Measurements from ENCODE around the gene FCHSD2.
"Not testable (repeated sequence)": the region's sequence is repeated elsewhere in the genome, so short reads cannot be mapped to it uniquely, and the experiment has no call there.

The FCHSD2 gene

DNA sequence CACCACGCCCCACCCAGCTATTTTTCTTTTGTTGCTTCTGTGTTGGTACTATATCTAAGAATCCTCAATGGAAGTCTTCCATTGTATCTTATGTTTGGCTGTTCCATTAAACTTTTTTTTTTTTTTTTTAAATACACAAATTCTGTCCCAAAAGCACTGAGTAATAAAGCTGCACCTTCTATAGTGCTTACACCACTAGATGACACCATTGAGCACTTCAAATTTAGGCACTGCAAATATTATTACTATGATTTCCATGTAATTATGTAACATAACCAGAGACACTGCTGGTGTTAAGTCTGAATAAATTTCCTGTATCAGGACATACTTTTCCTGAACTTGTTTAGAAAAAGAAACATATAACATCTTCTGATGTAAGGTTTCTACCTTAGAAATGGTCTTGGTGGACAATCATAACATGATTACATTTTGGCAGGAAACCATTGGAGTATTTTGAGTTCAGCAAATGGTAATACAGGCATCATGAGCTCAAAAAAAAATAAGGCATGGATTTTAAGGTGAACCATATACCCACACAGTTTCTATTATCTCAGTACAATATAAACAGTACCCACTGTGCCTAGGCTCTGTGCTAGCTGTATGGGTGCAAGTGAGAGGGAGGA lies 217.4 kb downstream of the FCHSD2 start:
- peak; percentile 76 for DNase-seq (ENCODE audit: low spot score)

- no peak for DNase-seq (ENCODE audit: low spot score)
Observed at GRCh38 chr11:72921028-72921716, 220.9 kb downstream of the FCHSD2 start.

- DNase-seq (ENCODE audit: low spot score): no peak
Observed at GRCh38 chr11:72920001-72920400, 222.1 kb downstream of the FCHSD2 start.

DNA sequence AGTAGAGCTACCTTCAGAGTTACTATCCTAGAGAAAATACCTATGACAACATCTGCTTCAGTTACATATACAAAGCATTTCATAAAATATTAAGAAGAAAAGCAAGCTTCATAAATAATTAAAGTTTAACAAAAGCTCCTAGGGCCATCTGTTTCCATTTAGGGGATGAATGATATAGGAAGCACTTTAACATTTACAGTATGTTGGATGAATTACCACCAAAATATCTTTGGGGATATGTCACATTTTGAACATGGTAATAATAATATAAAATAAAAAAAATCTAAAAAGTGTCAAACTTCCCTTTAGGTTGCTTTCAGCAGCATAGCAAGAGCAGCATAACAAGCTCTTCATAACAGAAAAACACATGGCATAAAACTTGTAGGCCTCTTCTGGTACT lies 223.3 kb downstream of the FCHSD2 start:
- DNase-seq (ENCODE audit: low spot score): peak; percentile 17

DNA sequence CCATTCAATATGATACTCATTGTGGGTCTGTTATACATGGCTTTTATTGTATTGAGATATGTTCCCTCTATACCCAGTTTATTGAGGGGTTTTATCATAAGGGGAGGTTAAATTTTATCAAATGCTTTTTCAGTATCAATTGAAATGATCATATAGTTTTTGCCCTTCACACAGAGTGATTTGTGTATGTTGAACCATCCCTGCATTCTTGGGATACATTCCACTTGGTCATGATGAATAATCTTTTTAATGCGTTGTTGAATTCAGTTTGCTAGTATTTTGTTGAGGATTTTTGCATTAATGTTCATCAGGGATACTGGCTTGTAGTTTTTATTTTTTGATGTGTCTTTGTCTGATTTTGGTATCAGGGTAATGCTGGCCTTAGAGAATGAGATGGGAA lies 229.9 kb downstream of the FCHSD2 start:
- no peak for DNase-seq (ENCODE audit: low spot score)

DNA sequence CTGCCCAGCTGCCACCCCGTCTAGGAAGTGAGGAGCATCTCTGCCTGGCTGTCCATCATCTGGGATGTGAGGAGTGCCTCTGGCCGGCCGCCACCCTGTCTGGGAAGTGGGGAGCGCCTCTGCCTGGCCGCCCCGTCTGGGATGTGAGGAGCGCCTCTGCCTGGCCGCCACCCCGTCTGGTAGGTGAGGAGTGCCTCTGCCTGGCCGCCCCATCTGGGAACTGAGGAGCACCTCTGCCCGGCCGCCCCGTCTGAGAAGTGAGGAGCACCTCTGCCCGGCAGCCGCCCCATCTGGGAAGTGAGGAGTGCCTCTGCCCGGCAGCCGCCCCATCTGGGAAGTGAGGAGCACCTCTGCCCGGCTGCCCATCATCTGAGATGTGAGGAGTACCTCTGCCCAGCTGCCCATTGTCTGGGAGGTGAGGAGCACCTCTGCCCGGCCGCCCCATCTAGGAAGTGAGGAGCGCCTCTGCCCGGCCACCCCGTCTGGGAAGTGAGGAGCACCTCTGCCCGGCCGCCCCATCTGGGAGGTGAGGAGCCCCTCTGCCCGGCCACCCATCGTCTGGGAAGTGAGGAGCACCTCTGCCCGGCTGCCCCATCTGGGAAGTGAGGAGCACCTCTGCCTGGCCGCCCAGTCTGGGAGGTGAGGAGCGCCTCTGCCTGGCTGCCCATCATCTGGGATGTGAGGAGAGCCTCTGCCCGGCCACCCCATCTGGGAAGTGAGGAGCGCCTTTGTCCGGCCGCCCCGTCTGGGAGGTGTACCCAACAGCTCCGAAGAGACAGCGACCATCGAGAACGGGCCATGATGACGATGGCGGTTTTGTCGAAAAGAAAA lies 232.3 kb downstream of the FCHSD2 start:
- DNase-seq (ENCODE audit: low spot score): not testable (repeated sequence)

DNA sequence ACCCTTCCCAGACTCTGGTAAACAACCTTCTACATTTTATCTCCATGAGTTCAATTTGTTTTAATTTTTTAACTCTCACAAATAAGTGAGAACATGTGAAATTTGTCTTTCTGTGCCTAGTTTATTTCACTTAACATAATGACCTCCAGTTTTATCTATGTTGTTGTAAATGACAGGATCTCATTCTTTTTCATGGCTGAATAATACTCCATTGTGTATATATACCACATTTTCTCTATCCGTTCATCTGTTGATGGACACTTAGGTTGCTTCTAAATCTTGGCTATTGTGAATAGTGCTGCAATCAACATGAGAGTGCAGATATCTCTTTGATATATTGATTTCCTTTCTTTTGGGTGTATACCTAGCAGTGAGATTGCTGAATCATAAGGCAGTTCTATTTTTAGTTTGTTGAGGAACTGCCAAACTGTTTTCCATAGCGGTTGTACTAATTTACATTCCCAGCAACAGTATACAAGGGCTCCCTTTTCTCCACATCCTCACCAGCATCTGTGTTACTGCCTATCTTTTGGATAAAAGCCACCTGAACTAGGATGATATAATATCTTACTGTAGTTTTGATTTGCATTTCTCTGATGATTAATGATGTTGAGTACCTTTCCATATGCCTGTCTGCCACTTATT lies 234.0 kb downstream of the FCHSD2 start:
- DNase-seq (ENCODE audit: low spot score): no peak

DNA sequence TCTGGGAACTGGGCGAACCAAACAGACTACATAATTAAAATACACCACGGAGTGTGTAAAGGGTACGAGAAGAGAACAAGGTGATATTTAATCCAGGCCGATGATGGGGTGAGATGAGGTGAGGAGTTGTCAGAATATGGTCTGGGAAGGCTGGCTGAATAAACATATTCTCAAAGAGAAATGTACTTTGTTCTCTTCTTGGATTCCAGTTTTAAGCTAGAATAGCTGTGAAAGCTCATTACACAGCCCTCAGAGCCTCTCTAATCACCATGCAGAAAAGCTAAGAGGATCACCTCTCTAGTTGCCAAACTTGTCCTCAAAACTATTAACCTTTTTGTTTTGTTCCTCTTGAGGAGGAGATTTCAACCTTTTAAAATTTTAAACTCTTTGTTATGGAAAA lies 238.1 kb downstream of the FCHSD2 start:
- no peak for DNase-seq (ENCODE audit: low spot score)

- DNase-seq (ENCODE audit: low spot score): no peak
Observed at GRCh38 chr11:72901374-72901773, 240.7 kb downstream of the FCHSD2 start.

GRCh38 chr11:72900013-72900412 lies 242.1 kb downstream of the FCHSD2 start:
- no peak for DNase-seq (ENCODE audit: low spot score)

DNA sequence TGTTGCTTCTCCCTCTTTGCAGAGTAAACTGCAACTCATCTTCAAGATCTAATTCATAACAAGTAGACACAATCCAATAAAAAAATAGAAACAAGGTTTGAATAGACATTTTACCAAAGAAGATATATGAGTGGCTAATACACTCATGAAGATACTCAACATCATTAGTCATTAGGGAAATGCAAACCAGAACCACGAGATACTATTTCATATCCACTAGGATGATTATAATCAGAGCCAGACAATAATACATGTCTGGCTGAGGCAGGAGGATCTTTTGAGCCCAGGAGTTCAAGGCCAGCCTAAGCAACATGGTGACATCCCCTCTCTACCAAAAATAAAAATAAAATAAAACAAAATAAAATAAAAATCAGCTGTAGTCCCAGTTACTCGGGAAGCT lies 242.9 kb downstream of the FCHSD2 start:
- no peak for DNase-seq (ENCODE audit: low spot score)

DNA sequence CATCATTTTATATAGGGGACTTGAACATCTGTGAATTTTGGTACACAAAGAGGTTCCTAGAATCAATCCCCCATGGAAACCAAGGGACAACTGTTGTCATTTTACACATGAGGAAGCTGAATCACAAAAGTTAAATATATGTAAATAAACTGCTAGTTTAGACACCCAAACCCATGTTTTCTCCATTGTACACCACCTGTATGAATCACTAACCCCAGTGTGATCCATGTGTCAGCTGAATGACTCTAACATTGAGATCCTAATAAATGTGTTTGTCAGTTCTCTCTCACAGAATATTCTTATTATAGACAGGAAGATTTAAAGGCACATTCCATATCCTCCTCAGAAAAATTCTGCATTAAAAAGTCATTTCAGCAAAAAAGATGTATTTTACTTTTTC lies 244.6 kb downstream of the FCHSD2 start:
- no peak for DNase-seq (ENCODE audit: low spot score)

- DNase-seq (ENCODE audit: low spot score): peak; percentile 8
Observed at GRCh38 chr11:72896431-72896830, 245.7 kb downstream of the FCHSD2 start.

DNA sequence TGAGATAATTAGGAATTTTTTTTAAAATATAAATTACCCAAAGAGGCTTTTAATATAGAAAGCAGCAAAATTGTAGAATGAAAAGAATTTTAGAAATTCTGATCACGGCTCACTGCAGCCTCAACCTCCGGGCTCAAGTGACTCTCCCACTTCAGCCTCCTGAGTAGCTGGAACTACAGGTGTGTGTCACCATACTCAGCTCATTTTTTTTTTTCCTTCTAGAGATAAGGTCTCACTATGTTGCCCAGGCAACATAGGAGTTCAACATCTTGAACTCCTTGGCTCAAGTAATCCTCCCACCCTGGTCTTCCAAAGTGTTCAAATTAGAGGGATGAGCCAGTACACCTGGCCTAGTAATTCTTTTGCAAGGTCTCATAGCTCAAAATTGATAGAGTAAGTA lies 251.2 kb downstream of the FCHSD2 start:
- DNase-seq (ENCODE audit: low spot score): no peak

DNA sequence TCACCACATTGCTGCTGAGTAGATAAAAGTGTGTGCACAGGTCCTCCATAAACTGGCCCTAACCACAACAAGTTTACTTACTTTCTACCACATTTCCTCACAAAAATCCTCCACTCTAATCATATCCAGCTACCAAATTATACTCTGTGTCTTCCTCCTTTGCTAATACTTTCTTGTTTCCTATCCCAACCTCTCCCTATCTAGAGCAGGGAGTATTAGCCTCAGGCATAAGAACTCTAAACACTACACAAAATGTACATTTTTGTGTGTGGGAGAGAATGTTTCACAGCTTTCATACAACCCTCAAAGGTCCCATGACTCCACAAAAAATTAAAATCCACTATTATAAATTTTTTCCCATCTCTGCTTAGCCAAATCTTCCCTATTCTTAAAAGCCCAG lies 255.5 kb downstream of the FCHSD2 start:
- no peak for DNase-seq (ENCODE audit: low spot score)

DNA sequence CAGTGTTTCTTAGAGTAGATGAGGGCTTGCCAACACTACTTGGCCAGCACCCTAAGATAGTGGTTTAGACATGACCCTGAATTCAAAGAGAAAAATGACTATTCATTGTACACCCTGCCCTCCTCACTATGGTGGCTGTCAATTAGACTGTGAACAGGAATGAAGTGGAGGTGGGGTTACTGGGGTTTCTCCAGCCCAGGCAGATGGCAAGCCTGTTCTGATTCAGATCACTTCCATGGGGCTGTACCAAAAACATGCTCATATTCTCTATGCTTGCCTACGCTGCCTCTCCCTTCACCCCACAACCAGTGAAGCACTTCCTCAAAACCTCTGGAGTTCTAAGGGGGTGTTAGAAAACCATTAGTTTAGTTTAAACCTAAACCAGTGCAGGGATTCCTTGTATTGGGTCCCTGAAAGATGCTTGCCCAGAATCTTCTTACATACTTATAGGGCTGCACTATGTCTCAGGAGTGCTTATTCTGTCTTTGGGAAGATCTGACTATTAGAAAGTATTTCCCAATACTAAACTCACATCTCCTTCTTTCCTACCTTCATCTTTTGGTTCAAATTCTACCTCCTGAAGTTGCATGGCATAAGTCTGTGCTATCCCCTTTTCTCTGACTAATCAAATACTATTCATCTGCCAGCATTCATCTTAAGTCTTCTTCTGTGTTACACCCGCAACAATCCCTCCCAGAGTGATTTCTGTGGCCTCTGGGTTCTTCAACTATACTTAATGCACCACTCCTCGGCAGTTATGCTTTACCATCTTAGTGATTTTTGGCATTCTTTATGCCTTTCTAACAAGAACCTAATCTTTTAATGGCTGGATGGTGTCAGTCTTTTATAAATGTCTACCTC lies 256.1 kb downstream of the FCHSD2 start:
- DNase-seq (ENCODE audit: low spot score): no peak

DNA sequence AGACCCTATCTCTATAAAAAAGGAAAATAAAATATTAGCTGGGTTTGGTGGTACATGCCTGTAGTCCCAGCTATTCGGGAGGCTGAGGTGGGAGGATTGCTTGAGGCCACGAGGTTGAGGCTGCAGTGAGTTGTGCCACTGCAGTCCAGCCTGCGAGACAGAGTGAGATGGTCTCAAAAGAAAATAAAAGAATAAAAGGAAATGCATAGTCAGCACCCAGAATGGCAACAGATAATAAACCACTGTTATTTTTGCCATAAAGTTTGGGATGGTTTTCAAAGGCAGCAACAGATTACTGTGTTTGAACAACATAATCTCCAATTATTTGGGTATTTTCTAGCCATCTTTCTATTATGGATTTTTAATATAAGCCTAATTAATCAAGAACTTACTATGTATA lies 266.0 kb downstream of the FCHSD2 start:
- no peak for DNase-seq (ENCODE audit: low spot score)

DNA sequence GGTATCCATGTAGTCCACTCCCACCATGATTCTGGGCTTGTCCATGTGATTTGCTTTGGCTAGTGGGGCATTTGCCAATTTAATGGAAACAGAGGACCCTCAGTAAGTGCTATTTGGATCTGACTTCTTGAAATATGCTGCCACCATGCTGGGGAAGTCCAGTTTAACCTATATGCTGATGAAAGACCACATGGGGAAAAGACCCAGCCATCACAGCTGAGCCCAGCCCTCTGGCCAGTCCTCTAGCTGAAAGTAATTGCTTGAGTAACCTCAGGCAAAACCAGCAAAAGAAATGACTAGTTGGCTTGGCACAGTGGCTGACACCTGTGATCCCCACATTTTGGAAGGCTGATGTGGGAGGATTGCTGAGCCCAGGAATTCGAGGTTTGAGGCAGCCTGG lies 266.4 kb downstream of the FCHSD2 start:
- DNase-seq (ENCODE audit: low spot score): no peak

GRCh38 chr11:72872012-72872411 lies 270.1 kb downstream of the FCHSD2 start:
- DNase-seq (ENCODE audit: low spot score): no peak

- DNase-seq (ENCODE audit: low spot score): no peak
Observed at GRCh38 chr11:72871119-72871518, 271.0 kb downstream of the FCHSD2 start.

DNA sequence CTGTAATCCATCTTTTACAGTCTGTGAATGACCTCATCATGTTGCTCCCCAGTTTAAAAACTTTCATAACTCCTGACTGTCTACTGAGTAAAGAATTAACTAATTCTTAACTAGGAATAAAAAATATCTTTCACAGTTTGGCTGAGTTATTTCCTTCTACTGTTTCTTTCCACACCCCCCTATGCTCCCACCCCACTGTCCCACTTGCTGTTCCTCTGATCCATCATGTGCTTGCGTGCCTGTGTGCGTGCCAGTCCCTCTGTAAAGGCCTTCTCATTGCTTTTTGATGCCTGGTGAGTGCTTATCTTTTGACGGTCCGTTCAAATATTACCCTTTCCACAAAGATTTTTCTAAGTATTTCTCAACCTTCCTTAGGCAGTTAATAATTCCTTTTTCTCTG lies 272.3 kb downstream of the FCHSD2 start:
- DNase-seq (ENCODE audit: low spot score): no peak

- no peak for DNase-seq (ENCODE audit: low spot score)
Observed at GRCh38 chr11:72867970-72868369, 274.1 kb downstream of the FCHSD2 start.
